Measurements from ENCODE around the gene FAM50A. TPM values are rescaled to one million over a fixed set of nuclear protein-coding genes. Genes with fewer than 3 reads are reported as not detected.
A peak's percentile ranks its signal among the peaks of the same experiment; 100 is the strongest.
"Not testable (repeated sequence)": the region's sequence is repeated elsewhere in the genome, so short reads cannot be mapped to it uniquely, and the experiment has no call there.

FAM50A gene
- total RNA-seq, 6 experiments from 2014 or later: 77.3 to 103 (median 86.9) TPM

DNA sequence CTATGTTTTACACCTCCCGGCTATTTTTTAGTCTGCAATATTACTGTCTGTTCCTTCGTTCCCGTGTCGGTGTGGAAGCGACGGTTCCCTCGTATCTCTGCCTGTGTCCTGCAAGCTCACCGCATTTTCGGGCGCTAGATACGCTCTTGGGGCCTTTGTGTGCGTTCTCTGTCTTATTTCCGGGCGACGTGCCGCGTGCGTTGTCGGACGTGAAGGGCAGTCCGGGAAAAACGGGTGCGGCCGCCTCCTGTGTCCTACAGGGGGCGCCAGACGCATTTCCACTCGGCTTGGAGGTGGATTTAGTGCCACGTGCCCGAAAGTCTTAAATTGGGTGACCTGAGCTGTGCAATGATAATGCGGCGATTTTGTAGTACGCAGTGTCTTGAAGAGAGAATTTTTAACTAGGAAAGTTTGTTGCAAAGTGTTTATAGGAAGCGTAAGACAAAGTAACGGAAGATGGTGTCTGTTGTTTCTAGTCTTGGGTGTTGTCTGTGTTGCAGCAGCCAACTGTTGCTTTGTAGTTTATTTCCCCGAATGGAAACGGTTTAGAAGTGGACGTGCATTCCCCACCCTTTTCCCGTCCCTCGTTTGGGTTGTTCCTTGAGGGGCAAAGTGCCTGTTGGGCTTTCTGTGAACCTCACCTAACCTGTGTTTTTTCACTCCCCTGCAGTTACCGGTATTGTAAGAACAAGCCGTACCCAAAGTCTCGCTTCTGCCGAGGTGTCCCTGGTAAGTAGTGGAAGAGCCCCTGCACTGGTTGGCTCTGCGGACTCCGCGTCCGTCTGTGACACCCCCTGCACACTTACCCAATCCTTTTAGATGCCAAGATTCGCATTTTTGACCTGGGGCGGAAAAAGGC is 45.0 kb upstream of the FAM50A start:
- Mint-ChIP-seq H3K4me3 (peak overlapping the region; percentile 98), H3K36me3 (ENCODE audit: low read depth) (peaks cover 23% of the 10 kb centered on the region), H3K27me3 (ENCODE audit: insufficient read depth) (peaks cover 51% of the 10 kb centered on the region), H3K4me1 (ENCODE audit: low read depth) (peaks cover 6% of the 10 kb centered on the region; the same call in 1 of the 2 replicates), H3K9me3 (peaks cover 31% of the 10 kb centered on the region), H3K27ac (peak overlapping the region; percentile 99)
- TF ChIP-seq, protein P1, sequence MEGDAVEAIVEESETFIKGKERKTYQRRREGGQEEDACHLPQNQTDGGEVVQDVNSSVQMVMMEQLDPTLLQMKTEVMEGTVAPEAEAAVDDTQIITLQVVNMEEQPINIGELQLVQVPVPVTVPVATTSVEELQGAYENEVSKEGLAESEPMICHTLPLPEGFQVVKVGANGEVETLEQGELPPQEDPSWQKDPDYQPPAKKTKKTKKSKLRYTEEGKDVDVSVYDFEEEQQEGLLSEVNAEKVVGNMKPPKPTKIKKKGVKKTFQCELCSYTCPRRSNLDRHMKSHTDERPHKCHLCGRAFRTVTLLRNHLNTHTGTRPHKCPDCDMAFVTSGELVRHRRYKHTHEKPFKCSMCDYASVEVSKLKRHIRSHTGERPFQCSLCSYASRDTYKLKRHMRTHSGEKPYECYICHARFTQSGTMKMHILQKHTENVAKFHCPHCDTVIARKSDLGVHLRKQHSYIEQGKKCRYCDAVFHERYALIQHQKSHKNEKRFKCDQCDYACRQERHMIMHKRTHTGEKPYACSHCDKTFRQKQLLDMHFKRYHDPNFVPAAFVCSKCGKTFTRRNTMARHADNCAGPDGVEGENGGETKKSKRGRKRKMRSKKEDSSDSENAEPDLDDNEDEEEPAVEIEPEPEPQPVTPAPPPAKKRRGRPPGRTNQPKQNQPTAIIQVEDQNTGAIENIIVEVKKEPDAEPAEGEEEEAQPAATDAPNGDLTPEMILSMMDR (IDR thresholded peaks at IDR 0.05): peak; percentile 84
- peak; percentile 54 for DNase-seq

DNA sequence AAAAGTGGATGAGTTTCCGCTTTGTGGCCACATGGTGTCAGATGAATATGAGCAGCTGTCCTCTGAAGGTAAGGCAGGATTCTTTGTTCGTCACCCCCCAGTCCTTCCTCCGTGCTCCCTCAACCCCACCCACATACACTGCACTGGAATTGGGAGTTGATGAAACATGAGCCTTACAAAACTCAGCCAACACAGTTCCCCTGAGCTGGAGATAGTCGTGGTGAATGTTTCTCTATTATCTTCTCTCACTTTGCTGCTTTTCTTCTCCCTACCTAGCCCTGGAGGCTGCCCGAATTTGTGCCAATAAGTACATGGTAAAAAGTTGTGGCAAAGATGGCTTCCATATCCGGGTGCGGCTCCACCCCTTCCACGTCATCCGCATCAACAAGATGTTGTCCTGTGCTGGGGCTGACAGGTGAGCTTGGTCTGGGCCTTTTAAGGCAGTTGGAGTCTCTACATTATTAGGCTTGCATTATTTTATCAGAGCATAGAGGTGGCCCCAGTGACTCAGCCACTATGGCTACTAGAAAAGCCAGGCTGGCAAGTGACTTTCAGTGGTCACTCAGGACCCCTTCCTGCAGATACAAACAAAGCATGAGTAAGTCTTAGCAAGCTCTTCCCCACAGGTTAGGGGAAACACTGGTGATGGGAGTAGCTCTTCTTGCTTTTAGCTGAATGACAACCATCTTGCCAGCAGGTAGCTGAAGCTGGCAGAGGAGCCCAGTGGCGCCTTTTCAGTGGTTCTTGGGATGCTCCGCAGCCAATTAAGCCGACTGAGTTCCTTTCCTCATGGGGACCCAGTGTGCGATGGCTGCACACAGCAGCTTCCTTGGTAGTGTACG is 44.2 kb upstream of the FAM50A start:
- no peak for DNase-seq

DNA sequence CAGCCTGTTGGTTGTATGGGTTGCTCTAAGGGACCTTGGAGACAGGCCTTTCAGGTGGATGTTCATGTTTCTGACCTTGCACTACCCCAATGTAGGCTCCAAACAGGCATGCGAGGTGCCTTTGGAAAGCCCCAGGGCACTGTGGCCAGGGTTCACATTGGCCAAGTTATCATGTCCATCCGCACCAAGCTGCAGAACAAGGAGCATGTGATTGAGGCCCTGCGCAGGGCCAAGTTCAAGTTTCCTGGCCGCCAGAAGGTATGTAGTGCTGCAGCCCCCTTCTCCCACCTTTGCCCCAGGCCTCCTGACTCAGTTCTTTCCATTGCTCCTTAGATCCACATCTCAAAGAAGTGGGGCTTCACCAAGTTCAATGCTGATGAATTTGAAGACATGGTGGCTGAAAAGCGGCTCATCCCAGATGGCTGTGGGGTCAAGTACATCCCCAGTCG is 43.5 kb upstream of the FAM50A start:
- H3K27me3 Mint-ChIP-seq (ENCODE audit: insufficient read depth): peaks cover 51% of the 10 kb centered on the region
- peak overlapping the region; percentile 99 for H3K27ac Mint-ChIP-seq
- H3K9me3 Mint-ChIP-seq: peaks cover 31% of the 10 kb centered on the region

More for the DNA sequence above, 44.2 kb upstream of the FAM50A start:
- Mint-ChIP-seq H3K36me3 (ENCODE audit: low read depth) (peaks cover 23% of the 10 kb centered on the region), H3K4me1 (ENCODE audit: low read depth) (peaks cover 6% of the 10 kb centered on the region; the same call in 1 of the 2 replicates), H3K9me3 (peaks cover 31% of the 10 kb centered on the region), H3K27ac (peak overlapping the region; percentile 99), H3K27me3 (ENCODE audit: insufficient read depth) (peaks cover 51% of the 10 kb centered on the region), H3K4me3 (peak overlapping the region; percentile 98)
- TF ChIP-seq, protein P1 (IDR thresholded peaks at IDR 0.05): no peak

DNA sequence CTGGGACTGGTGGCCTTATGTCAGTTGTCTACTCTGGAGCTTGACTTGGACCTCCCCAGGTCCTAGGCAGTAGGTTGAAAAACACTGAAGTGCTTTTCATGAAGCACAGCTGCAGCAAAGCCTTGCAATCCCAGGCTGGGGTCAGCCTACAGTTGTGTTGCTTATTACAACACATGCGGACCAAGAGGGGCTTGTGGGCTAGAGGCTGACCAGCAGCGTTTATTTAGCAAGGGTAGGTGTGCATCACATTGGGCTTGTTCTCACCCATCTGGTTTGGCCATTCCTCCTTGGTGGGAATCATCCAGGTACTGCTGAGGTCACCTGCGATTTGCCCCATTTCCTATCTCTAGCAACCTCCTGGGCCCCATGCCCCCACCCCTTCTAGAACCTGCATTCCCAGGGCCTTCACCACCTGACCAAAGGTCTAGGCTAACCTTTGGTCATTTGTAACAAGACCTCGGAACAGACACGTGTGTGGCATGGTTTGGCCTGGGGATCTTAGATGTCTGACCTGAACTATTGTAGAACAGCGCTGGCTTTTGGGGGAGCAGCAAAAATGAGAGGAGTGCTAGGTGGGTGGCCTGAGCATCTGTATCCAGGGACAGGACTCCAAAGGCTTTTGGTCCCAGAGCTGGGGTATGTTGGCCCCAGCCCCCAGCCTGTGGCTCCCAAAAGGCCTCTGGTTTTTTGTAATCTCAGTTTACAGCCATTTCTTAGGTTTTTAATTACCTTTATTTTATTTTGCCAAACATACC is 42.7 kb upstream of the FAM50A start:
- DNase-seq: peak; percentile 41
- TF ChIP-seq, protein P1 (IDR thresholded peaks at IDR 0.05): no peak
- Mint-ChIP-seq H3K9me3 (peaks cover 31% of the 10 kb centered on the region), H3K27me3 (ENCODE audit: insufficient read depth) (peaks cover 51% of the 10 kb centered on the region), H3K27ac (peak overlapping the region; percentile 99), H3K36me3 (ENCODE audit: low read depth) (peaks cover 23% of the 10 kb centered on the region), H3K4me3 (peak overlapping the region; percentile 98), H3K4me1 (ENCODE audit: low read depth) (peaks cover 6% of the 10 kb centered on the region; the same call in 1 of the 2 replicates)

More for the DNA sequence above, 43.5 kb upstream of the FAM50A start:
- peaks cover 23% of the 10 kb centered on the region for H3K36me3 Mint-ChIP-seq (ENCODE audit: low read depth)
- DNase-seq; H3K4me1 Mint-ChIP-seq (ENCODE audit: low read depth): not testable (repeated sequence)
- peak overlapping the region; percentile 98 for H3K4me3 Mint-ChIP-seq

DNA sequence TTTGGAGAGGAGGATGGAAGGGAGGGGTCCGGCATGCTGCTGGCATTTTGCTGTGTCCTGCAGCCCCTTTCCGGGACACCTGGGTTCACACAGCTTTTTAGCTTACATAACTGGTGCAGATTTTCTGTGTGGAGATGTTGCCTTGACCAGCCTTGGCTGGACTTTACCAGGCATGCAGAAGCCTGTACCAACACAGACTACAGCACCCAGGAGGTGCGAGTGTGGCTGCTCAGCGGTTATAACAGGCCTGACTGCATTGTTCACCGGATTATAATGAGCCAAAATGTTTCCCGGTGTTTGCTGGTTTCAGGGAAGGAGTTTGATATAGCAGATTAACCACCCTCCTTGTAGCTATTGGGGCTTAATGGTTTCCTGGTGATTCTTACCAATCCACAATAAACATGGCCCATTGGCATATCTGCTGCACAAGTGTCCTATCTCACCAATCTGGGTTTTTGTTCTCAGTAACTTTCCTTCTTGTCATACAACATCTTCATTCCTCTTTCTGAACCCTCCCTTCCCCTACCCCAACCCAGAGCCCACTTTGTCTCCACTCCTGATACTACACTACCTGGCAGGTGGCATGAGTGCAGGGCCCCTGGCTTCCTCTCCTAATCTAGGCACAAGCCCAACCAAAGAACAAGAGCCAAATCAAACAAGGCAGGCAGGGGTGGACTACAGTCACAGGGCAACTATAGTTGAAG is 41.9 kb upstream of the FAM50A start:
- Mint-ChIP-seq H3K36me3 (ENCODE audit: low read depth) (peaks cover 23% of the 10 kb centered on the region), H3K27ac (peak overlapping the region; percentile 99), H3K4me1 (ENCODE audit: low read depth) (peaks cover 6% of the 10 kb centered on the region; the same call in 1 of the 2 replicates), H3K9me3 (peaks cover 31% of the 10 kb centered on the region), H3K4me3 (peak overlapping the region; percentile 98; the same call in 1 of the 2 replicates), H3K27me3 (ENCODE audit: insufficient read depth) (peaks cover 51% of the 10 kb centered on the region)
- peak; percentile 53 for DNase-seq
- TF ChIP-seq, protein P1 (IDR thresholded peaks at IDR 0.05): no peak

All from HFFc6 (cell line).